ENCODE data around the gene SP140.

Gene SP140

GRCh38 chr2:230268606-230269243, 43.2 kb downstream of the SP140 start:
- TF ChIP-seq, protein P1, sequence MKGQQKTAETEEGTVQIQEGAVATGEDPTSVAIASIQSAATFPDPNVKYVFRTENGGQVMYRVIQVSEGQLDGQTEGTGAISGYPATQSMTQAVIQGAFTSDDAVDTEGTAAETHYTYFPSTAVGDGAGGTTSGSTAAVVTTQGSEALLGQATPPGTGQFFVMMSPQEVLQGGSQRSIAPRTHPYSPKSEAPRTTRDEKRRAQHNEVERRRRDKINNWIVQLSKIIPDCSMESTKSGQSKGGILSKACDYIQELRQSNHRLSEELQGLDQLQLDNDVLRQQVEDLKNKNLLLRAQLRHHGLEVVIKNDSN (IDR thresholded peaks at IDR 0.05): no peak
- TF ChIP-seq NFIC (IDR thresholded peaks at IDR 0.05) (no peak), EGR1 (IDR thresholded peaks at IDR 0.05) (no peak), TCF12 (IDR thresholded peaks at IDR 0.05; ENCODE audit: low read depth) (no peak), CREB1 (IDR thresholded peaks at IDR 0.05; ENCODE audit: low read depth) (no peak), RAD21 (IDR thresholded peaks at IDR 0.05; ENCODE audit: low read depth) (no peak), ZBTB7A (IDR thresholded peaks at IDR 0.05; ENCODE audit: low read depth) (no peak), FOXM1 (IDR thresholded peaks at IDR 0.05; ENCODE audit: borderline replicate concordance, low read depth) (no peak), TEAD4 (IDR thresholded peaks at IDR 0.05) (no peak), CEBPB (IDR thresholded peaks at IDR 0.05) (no peak), TAF1 (IDR thresholded peaks at IDR 0.05; ENCODE audit: low read depth) (no peak), YY1 (IDR thresholded peaks at IDR 0.05; ENCODE audit: low read depth) (no peak), EP300 (IDR thresholded peaks at IDR 0.05; ENCODE audit: borderline replicate concordance) (no peak)
- TF ChIP-seq, protein P2, sequence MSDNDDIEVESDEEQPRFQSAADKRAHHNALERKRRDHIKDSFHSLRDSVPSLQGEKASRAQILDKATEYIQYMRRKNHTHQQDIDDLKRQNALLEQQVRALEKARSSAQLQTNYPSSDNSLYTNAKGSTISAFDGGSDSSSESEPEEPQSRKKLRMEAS (IDR thresholded peaks at IDR 0.05): no peak
- TF ChIP-seq, protein P3, sequence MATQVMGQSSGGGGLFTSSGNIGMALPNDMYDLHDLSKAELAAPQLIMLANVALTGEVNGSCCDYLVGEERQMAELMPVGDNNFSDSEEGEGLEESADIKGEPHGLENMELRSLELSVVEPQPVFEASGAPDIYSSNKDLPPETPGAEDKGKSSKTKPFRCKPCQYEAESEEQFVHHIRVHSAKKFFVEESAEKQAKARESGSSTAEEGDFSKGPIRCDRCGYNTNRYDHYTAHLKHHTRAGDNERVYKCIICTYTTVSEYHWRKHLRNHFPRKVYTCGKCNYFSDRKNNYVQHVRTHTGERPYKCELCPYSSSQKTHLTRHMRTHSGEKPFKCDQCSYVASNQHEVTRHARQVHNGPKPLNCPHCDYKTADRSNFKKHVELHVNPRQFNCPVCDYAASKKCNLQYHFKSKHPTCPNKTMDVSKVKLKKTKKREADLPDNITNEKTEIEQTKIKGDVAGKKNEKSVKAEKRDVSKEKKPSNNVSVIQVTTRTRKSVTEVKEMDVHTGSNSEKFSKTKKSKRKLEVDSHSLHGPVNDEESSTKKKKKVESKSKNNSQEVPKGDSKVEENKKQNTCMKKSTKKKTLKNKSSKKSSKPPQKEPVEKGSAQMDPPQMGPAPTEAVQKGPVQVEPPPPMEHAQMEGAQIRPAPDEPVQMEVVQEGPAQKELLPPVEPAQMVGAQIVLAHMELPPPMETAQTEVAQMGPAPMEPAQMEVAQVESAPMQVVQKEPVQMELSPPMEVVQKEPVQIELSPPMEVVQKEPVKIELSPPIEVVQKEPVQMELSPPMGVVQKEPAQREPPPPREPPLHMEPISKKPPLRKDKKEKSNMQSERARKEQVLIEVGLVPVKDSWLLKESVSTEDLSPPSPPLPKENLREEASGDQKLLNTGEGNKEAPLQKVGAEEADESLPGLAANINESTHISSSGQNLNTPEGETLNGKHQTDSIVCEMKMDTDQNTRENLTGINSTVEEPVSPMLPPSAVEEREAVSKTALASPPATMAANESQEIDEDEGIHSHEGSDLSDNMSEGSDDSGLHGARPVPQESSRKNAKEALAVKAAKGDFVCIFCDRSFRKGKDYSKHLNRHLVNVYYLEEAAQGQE (IDR thresholded peaks at IDR 0.05; ENCODE audit: low read depth): no peak

GRCh38 chr2:230269715-230270114, 44.2 kb downstream of the SP140 start:
- TF ChIP-seq FOXM1 (IDR thresholded peaks at IDR 0.05; ENCODE audit: borderline replicate concordance, low read depth) (no peak), EGR1 (IDR thresholded peaks at IDR 0.05) (no peak), EP300 (IDR thresholded peaks at IDR 0.05; ENCODE audit: borderline replicate concordance) (no peak), TEAD4 (IDR thresholded peaks at IDR 0.05) (no peak), RAD21 (IDR thresholded peaks at IDR 0.05; ENCODE audit: low read depth) (no peak), YY1 (IDR thresholded peaks at IDR 0.05; ENCODE audit: low read depth) (no peak), TAF1 (IDR thresholded peaks at IDR 0.05; ENCODE audit: low read depth) (no peak), CEBPB (IDR thresholded peaks at IDR 0.05) (no peak), TCF12 (IDR thresholded peaks at IDR 0.05; ENCODE audit: low read depth) (no peak), ZBTB7A (IDR thresholded peaks at IDR 0.05; ENCODE audit: low read depth) (no peak), NFIC (IDR thresholded peaks at IDR 0.05) (no peak), CREB1 (IDR thresholded peaks at IDR 0.05; ENCODE audit: low read depth) (no peak)
- TF ChIP-seq, protein P1 (IDR thresholded peaks at IDR 0.05): no peak
- TF ChIP-seq, protein P2 (IDR thresholded peaks at IDR 0.05): no peak
- TF ChIP-seq, protein P3 (IDR thresholded peaks at IDR 0.05; ENCODE audit: low read depth): no peak

- no peak for TF ChIP-seq TEAD4 (IDR thresholded peaks at IDR 0.05)
- no peak for TF ChIP-seq CEBPB (IDR thresholded peaks at IDR 0.05)
These were observed 57.4 kb downstream of the SP140 start for GRCh38 chr2:230282936-230283335.

- TF ChIP-seq, protein P1 (IDR thresholded peaks at IDR 0.05): no peak
- TF ChIP-seq TCF12 (IDR thresholded peaks at IDR 0.05; ENCODE audit: low read depth) (no peak), TEAD4 (IDR thresholded peaks at IDR 0.05) (no peak), FOXM1 (IDR thresholded peaks at IDR 0.05; ENCODE audit: borderline replicate concordance, low read depth) (no peak), CREB1 (IDR thresholded peaks at IDR 0.05; ENCODE audit: low read depth) (no peak)
- TF ChIP-seq, protein P2 (IDR thresholded peaks at IDR 0.05): no peak
- TF ChIP-seq, protein P3 (IDR thresholded peaks at IDR 0.05; ENCODE audit: low read depth): no peak
These were observed 60.5 kb downstream of the SP140 start for GRCh38 chr2:230286048-230286447.
